ENCODE measurements around the gene ARHGEF39. TPM values are rescaled to one million over a fixed set of nuclear protein-coding genes. Genes with fewer than 3 reads are reported as not detected.

ARHGEF39 gene
- not detected in 2 replicates for total RNA-seq
- 0.44 TPM for polyA plus RNA-seq (2012)

- DNase-seq (ENCODE audit: low read depth): peak; percentile 83
Measured at GRCh38 chr9:35664531-35665470, at the start of gene ARHGEF39. Gene ARHGEF39 (minus strand): TSS chr9:35665195. CDS start chr9:35665169, 26 bp downstream.

DNA sequence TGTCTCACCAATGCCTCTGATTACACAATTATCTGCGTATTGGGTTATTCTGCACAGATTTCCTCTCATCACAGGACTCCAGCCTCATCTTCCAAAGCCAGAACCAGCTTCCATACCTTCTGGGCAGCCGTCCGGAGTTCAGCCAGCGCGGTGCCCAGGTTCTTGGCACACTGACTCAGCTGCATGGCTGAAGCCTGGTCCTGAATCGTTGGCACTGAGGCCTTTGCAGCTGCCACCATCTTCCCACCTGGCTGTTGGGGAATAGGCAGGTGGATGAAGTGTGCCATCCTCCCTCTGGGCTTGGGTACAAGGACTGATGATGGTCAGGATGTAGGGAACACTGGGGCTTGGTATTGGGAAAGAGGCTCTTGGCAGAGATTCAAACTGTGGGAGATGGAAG, 49.1 kb upstream of the ARHGEF39 start:
- no peak for DNase-seq (ENCODE audit: low read depth)

DNA sequence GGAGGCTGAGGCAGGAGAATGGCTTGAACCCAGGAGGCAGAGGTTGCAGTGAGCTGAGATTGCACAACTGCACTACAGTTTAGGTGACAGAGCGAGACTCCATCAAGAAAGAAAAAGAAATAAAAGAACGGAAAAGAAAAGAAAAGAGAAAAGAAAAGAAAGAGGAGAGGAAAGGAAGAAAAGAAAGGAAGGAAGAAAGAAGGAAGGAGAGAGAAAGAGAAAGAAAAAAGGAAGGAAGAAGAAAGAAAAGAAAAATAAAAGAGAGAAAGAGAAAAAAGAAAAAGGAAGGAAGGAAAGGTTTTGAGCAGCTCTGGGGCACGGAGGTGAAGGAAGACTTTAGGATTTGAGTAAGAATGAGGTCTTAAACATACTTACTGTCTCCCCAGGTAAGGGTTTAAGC, 48.6 kb upstream of the ARHGEF39 start:
- no peak for DNase-seq (ENCODE audit: low read depth)

- DNase-seq (ENCODE audit: low read depth): no peak
Measured at GRCh38 chr9:35712762-35713400, 47.9 kb upstream of the ARHGEF39 start.

DNA sequence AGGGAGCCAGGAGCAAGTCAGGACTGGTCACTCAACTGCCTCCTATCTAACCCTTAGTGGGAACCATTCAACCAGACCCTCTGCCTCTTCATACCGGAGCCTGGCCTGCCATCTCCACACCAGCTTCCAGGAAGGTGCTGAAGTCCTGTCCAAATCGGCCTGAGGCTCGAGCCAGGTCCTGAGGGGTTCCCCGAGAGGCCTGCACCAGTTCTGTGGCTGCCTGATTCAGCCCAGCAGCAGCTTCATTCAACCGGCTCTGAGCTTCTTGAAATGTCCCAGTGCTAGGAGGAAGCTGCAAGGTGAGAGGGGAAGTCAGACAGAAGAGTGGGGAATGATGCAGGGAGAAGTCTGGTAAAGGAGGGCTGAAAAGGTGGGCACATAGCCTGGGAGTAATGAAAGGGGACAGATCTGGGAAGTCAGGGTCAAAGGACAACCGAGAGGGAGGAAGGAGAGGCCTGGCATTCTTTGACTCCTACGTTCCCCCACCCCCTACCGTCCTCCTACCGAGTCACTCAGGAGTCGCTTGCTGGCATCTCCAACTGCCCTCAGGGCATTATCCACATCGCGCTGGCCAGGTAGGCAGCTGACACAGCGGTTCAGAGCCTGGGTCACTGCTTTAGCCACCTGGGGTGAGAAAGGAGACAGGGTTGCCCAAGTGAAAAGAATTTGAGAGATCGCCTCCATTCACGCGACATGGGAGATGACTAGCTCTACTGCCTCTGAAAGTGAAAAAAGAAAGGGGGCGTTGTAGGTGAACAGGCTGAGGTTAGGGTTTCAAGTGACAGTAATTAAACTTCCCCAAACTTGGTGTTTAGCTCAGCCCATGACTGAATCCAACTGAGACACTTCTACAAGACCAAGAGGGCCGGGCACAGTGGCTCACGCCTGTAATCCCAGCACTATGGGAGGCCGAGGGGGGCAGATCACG, 46.8 kb upstream of the ARHGEF39 start:
- DNase-seq (ENCODE audit: low read depth): no peak

DNA sequence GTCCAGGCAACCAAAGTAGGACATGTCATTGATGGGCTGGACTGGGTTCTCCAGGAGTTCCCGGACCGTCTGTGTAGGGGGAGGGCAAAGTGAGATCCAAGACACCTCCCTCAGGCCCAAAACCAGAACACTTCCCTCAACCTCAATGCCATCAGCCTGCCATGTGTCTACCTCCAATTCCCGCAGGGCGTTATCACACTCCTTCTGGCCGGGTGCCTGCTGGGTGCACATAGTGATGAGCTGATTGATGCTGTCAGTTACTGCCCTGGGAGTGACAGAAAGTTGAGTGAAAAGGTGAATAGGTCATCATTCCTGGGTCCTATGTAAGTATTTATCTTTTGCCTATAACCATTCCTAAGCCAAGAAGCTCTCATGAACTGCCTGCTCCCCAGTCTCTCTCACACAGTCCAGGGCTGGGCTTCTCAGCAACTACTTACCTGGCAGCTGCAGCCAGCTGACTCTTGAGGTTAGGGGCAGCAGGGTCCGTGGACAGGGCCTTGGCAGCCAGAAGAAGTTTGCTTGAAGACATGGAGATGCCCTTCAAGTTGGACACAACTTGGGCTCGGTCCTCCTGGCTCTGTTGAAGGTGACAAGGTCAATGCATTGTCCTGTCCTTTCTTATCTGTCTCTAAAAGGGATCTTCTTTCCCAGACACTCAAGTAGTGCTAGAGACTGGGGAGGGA, 46.0 kb upstream of the ARHGEF39 start:
- DNase-seq (ENCODE audit: low read depth): no peak

- DNase-seq (ENCODE audit: low read depth): no peak
Measured at GRCh38 chr9:35708146-35708545, 43.2 kb upstream of the ARHGEF39 start.

GRCh38 chr9:35706951-35707350, 42.0 kb upstream of the ARHGEF39 start:
- DNase-seq (ENCODE audit: low read depth): no peak

- DNase-seq (ENCODE audit: low read depth): no peak
Measured at GRCh38 chr9:35705836-35706430, 40.9 kb upstream of the ARHGEF39 start.

DNA sequence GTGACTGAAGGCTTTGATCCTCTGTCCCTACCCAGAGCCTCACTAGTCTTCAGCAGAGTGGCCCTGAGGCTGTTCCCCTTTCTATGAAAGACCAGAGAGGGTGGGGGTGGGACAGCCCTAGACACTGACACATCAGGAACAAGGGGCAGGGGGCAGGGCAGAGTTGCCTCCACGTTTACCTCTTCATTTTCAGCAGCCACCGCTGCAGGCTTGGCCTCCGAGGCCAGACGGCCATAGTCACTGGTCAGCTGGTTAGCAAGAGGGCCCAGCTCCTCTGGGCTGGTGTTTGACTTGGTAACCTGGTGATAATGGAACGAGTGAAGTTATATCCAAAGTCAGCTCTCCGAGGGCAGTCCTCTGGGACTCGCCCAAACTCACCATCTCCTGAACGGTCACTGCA, 40.4 kb upstream of the ARHGEF39 start:
- DNase-seq (ENCODE audit: low read depth): no peak

DNA sequence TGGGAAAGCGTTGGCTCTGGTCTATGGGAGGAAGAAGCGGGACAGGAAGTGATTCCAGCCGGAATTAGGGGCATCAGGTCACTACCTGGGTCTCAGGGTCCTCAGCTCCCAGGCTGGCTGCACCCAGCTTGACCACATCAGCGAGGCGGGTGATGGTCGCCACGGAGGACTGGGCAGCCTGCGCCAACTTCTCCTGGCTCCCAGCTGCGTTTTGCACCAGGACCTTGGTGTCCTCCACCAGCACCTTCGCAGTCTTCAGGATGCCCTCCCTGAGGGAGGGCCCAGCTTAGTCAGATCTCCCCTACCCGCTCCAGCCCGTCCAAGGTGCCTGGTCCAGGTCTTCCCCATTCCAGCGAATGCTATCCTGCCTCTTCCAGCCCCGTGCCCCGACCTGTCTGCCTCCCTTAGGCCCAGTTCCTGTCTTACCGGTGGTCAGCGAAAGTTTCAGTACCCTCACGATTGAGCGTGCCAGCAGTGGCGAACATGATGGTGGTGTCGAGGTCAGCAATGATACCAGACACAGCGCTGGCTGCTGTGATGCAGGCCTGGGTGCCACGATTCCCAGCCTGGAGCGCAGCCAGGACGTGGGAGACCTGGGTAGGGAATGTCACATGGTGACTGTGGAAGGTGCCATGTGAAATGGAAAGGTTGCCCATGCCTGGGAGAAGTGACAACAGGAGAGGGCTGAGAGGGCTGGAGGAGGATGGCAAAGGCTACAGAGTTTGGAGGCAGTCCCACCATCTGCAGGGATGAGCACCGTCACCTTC, 39.1 kb upstream of the ARHGEF39 start:
- DNase-seq (ENCODE audit: low read depth): no peak

GRCh38 chr9:35702696-35703095, 37.7 kb upstream of the ARHGEF39 start:
- no peak for DNase-seq (ENCODE audit: low read depth)

DNA sequence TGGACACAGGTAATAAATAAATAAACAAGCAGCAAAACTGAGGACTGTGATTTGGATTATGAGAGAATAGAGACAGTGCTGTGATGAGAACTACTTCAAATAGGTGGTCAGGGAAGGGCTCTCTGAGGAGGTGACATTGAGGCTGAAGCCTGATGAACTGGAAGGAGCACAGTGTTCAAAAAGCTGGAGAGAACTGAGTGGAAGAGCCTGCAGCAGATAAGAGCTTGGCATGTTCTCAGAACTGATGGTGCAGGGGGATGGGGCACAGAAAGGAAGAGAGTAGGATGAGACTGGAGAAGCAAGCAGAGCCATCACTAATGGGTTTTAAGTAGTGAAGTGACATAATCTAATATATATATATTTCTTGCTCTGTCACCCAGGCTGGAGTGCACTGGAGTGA, 35.9 kb upstream of the ARHGEF39 start:
- no peak for DNase-seq (ENCODE audit: low read depth)

- no peak for DNase-seq (ENCODE audit: low read depth)
Measured at GRCh38 chr9:35700031-35700430, 35.0 kb upstream of the ARHGEF39 start.

- no peak for DNase-seq (ENCODE audit: low read depth)
Measured at GRCh38 chr9:35698231-35698630, 33.2 kb upstream of the ARHGEF39 start.

GRCh38 chr9:35697486-35697885, 32.5 kb upstream of the ARHGEF39 start:
- no peak for DNase-seq (ENCODE audit: low read depth)

GRCh38 chr9:35696520-35697215, 31.7 kb upstream of the ARHGEF39 start:
- peak; percentile 56 for DNase-seq (ENCODE audit: low read depth)

GRCh38 chr9:35695943-35696401, 31.0 kb upstream of the ARHGEF39 start:
- no peak for DNase-seq (ENCODE audit: low read depth)

- no peak for DNase-seq (ENCODE audit: low read depth)
Measured at GRCh38 chr9:35691757-35692301, 26.8 kb upstream of the ARHGEF39 start.
